Measurements from ENCODE around the gene HIVEP1. TPM values are rescaled to one million over a fixed set of nuclear protein-coding genes. Genes with fewer than 3 reads are reported as not detected.
"Not testable (repeated sequence)": the region's sequence is repeated elsewhere in the genome, so short reads cannot be mapped to it uniquely, and the experiment has no call there.

Gene HIVEP1
- total and polyA plus RNA-seq, 4 donors, result 2.7 to 27.2 (median 6.2) TPM

- no peaks in the 10 kb centered on the region for H3K4me1 ChIP-seq (ENCODE audit: control insufficient read depth in 4 of 4, insufficient read depth in 4 of 4, low read length in 3 of 4)
- H3K36me3 ChIP-seq (ENCODE audit: control insufficient read depth in 4 of 4, insufficient read depth in 3 of 4, low read depth in 1 of 4, low read length in 3 of 4), result peaks cover 0 to 7% (median 3%) of the 10 kb centered on the region in 4 donors
- H3K9ac ChIP-seq (ENCODE audit: low read depth in 1 of 2, low read length in 2 of 2), result no peak overlapping the region
- 86% methylated on average over 9 of the region's 9 CpGs for WGBS
- H3K4me3 ChIP-seq (ENCODE audit: low read depth in 1 of 3, low read length in 3 of 3), result no peak overlapping the region
- DNase-seq (ENCODE audit: low spot score), result no peak
- no peak overlapping the region for H3K27ac ChIP-seq (ENCODE audit: low read depth in 1 of 2, low read length in 2 of 2)
- H3K9me3 ChIP-seq (ENCODE audit: control insufficient read depth in 4 of 4, low read length in 3 of 4), result no peaks in the 10 kb centered on the region
- H3K27me3 ChIP-seq (ENCODE audit: control insufficient read depth in 4 of 4, insufficient read depth in 4 of 4, low read length in 3 of 4), result no peaks in the 10 kb centered on the region
- no peak for TF ChIP-seq MAX (IDR thresholded peaks at IDR 0.05)
- TF ChIP-seq GABPA (IDR thresholded peaks at IDR 0.05 in 1 of 2, conservative IDR thresholded peaks at IDR 0.05 in 1 of 2), result no peak
- no peak for TF ChIP-seq FOXA2 (IDR thresholded peaks at IDR 0.05)
- TF ChIP-seq RXRA (IDR thresholded peaks at IDR 0.05), result no peak
Measured at GRCh38 chr6:12152023-12152970, 140.2 kb downstream of the HIVEP1 start.

GRCh38 chr6:12155769-12156168 lies 143.7 kb downstream of the HIVEP1 start:
- 88% methylated on average over 2 of the region's 2 CpGs for WGBS
- H3K9ac ChIP-seq (ENCODE audit: low read depth in 1 of 2, low read length in 2 of 2); H3K9me3 ChIP-seq (ENCODE audit: control insufficient read depth in 4 of 4, low read length in 3 of 4); H3K27ac ChIP-seq (ENCODE audit: low read depth in 1 of 2, low read length in 2 of 2); H3K4me3 ChIP-seq (ENCODE audit: low read depth in 1 of 3, low read length in 3 of 3); DNase-seq (ENCODE audit: low spot score); H3K27me3 ChIP-seq (ENCODE audit: control insufficient read depth in 4 of 4, insufficient read depth in 4 of 4, low read length in 3 of 4); H3K4me1 ChIP-seq (ENCODE audit: control insufficient read depth in 4 of 4, insufficient read depth in 4 of 4, low read length in 3 of 4); H3K36me3 ChIP-seq (ENCODE audit: control insufficient read depth in 4 of 4, insufficient read depth in 3 of 4, low read depth in 1 of 4, low read length in 3 of 4): not testable (repeated sequence)

GRCh38 chr6:12158686-12159415 lies 146.7 kb downstream of the HIVEP1 start:
- Histone ChIP-seq H3K27me3 (ENCODE audit: control insufficient read depth in 4 of 4, insufficient read depth in 4 of 4, low read length in 3 of 4) (no peaks in the 10 kb centered on the region), H3K36me3 (ENCODE audit: control insufficient read depth in 4 of 4, insufficient read depth in 3 of 4, low read depth in 1 of 4, low read length in 3 of 4) (peaks cover 9 to 26% (median 17%) of the 10 kb centered on the region in 4 donors), H3K9me3 (ENCODE audit: control insufficient read depth in 4 of 4, low read length in 3 of 4) (no peaks in the 10 kb centered on the region), H3K27ac (ENCODE audit: low read depth in 1 of 2, low read length in 2 of 2) (no peak overlapping the region), H3K4me3 (ENCODE audit: low read depth in 1 of 3, low read length in 3 of 3) (no peak overlapping the region), H3K9ac (ENCODE audit: low read depth in 1 of 2, low read length in 2 of 2) (no peak overlapping the region), H3K4me1 (ENCODE audit: control insufficient read depth in 4 of 4, insufficient read depth in 4 of 4, low read length in 3 of 4) (peaks cover 0 to 2% (median 0%) of the 10 kb centered on the region in 4 donors)
- WGBS, result 97% methylated on average over 16 of the region's 16 CpGs
- TF ChIP-seq HNF4G (IDR thresholded peaks at IDR 0.05) (no peak), GABPA (IDR thresholded peaks at IDR 0.05 in 1 of 2, conservative IDR thresholded peaks at IDR 0.05 in 1 of 2) (no peak), FOXA1 (IDR thresholded peaks at IDR 0.05) (no peak), MAX (IDR thresholded peaks at IDR 0.05) (no peak), REST (IDR thresholded peaks at IDR 0.05) (no peak), NR2F2 (IDR thresholded peaks at IDR 0.05) (no peak), ZBTB33 (IDR thresholded peaks at IDR 0.05) (no peak), SP1 (IDR thresholded peaks at IDR 0.05) (no peak), HNF4A (conservative IDR thresholded peaks at IDR 0.05) (no peak), JUND (IDR thresholded peaks at IDR 0.05) (no peak), YY1 (IDR thresholded peaks at IDR 0.05) (no peak), FOXA2 (IDR thresholded peaks at IDR 0.05) (no peak), RXRA (IDR thresholded peaks at IDR 0.05) (no peak), ATF3 (IDR thresholded peaks at IDR 0.05) (no peak), EGR1 (IDR thresholded peaks at IDR 0.05; ENCODE audit: low read depth in 2 of 2) (no peak), CTCF (IDR thresholded peaks at IDR 0.05; ENCODE audit: low read depth, low read length, missing input control) (no peak), RAD21 (IDR thresholded peaks at IDR 0.05) (no peak), TAF1 (conservative IDR thresholded peaks at IDR 0.05) (no peak)
- no peak for DNase-seq (ENCODE audit: low spot score)
